HG03342 (cell line): ENCODE measurements around the gene CTF1.
A peak's percentile ranks its signal among the peaks of the same experiment; 100 is the strongest.
"Not testable (repeated sequence)": the region's sequence is repeated elsewhere in the genome, so short reads cannot be mapped to it uniquely, and the experiment has no call there.

Experiments used
- ATAC-seq: cut with Tn5 transposase; IDR thresholded peaks from one replicate; pipeline ENCODE4 v1.9.1; 2021; ENCODE audit warnings: mild to moderate bottlenecking, moderate library complexity; ENCODE audit not compliant: unreplicated experiment

CTF1 gene

GRCh38 chr16:30927789-30928378 lies 31.5 kb downstream of the CTF1 start:
- no peak for ATAC-seq

- no peak for ATAC-seq
Measured at GRCh38 chr16:30928390-30928789, 32.0 kb downstream of the CTF1 start.

GRCh38 chr16:30929167-30929566 lies 32.8 kb downstream of the CTF1 start:
- ATAC-seq = no peak

- ATAC-seq = no peak
Measured at GRCh38 chr16:30930160-30930571, 33.8 kb downstream of the CTF1 start.

GRCh38 chr16:30931068-30931650 lies 34.7 kb downstream of the CTF1 start:
- ATAC-seq = no peak

GRCh38 chr16:30934827-30935557 lies 38.6 kb downstream of the CTF1 start:
- ATAC-seq = no peak

- ATAC-seq = no peak
Measured at GRCh38 chr16:30937692-30938091, 41.3 kb downstream of the CTF1 start.

- ATAC-seq = not testable (repeated sequence)
Measured at GRCh38 chr16:30939571-30939970, 43.2 kb downstream of the CTF1 start.

GRCh38 chr16:30941600-30942425 lies 45.4 kb downstream of the CTF1 start:
- ATAC-seq = peak; percentile 82

- no peak for ATAC-seq
Measured at GRCh38 chr16:30942426-30942806, 46.0 kb downstream of the CTF1 start.

GRCh38 chr16:30944352-30944751 lies 47.9 kb downstream of the CTF1 start:
- no peak for ATAC-seq

GRCh38 chr16:30946671-30947540 lies 50.5 kb downstream of the CTF1 start:
- no peak for ATAC-seq

- ATAC-seq = no peak
Measured at GRCh38 chr16:30947541-30947858, 51.1 kb downstream of the CTF1 start.

GRCh38 chr16:30947859-30948666 lies 51.6 kb downstream of the CTF1 start:
- peak; percentile 14 for ATAC-seq

- ATAC-seq = peak; percentile 69
Measured at GRCh38 chr16:30948667-30949649, 52.5 kb downstream of the CTF1 start, which contains the start of gene ORAI3. TSS of gene ORAI3 (plus strand) at chr16:30949068. CDS start at chr16:30949290, 222 bp downstream.

GRCh38 chr16:30949650-30950515 lies 53.5 kb downstream of the CTF1 start:
- peak; percentile 28 for ATAC-seq

GRCh38 chr16:30950516-30951065 lies 54.2 kb downstream of the CTF1 start:
- ATAC-seq = no peak
